HepG2 (cell line): ENCODE data around the gene WDR73. TPM values are rescaled to one million over a fixed set of nuclear protein-coding genes. Genes with fewer than 3 reads are reported as not detected.
A peak's percentile ranks its signal among the peaks of the same experiment; 100 is the strongest.

ENCODE experiments used
- ARID2 ChIP-seq: sonication (generic); formaldehyde crosslinking; IDR thresholded peaks from 2 replicates; pipeline ENCODE4 v1.8.1; 2022; ENCODE audit warnings: mild to moderate bottlenecking, missing genetic modification reagents, borderline replicate concordance
- FOXA3 ChIP-seq: IDR thresholded peaks from 2 replicates; pipeline ENCODE4 v1.6.1; 2016; ENCODE audit warnings: missing genetic modification reagents, missing compliant biosample characterization
- FOXP1 ChIP-seq, 2 experiments: fragments of 450-650 bp in 1 of 2; IDR thresholded peaks; 2 replicates each; pipeline ENCODE4 v1.6.1; 2017 to 2018; ENCODE audit warnings: antibody characterized with exemption in 1 of 2
- GTF2F1 ChIP-seq: fragments of 150-350 bp; IDR thresholded peaks from 2 replicates; pipeline ENCODE4 v1.6.1; 2014; ENCODE audit warnings: low read length
- GTF3A ChIP-seq: sonication (generic); formaldehyde crosslinking; conservative IDR thresholded peaks from 2 replicates; pipeline ENCODE4 v1.4.0; 2020; ENCODE audit warnings: mild to moderate bottlenecking, missing genetic modification reagents
- KDM5B ChIP-seq: sonication (generic); formaldehyde crosslinking; IDR thresholded peaks from 2 replicates; pipeline ENCODE4 v1.4.0; 2020; ENCODE audit warnings: missing genetic modification reagents, mild to moderate bottlenecking, borderline replicate concordance
- MAFF ChIP-seq: IDR thresholded peaks from 2 replicates; pipeline ENCODE4 v1.6.1; 2011; ENCODE audit warnings: low read depth, low read length, improper control_type of control experiment
- MEIS2 ChIP-seq: sonication (generic); formaldehyde crosslinking; IDR thresholded peaks from 2 replicates; pipeline ENCODE4 v1.9.0; 2021; ENCODE audit warnings: mild to moderate bottlenecking, missing genetic modification reagents
- MLLT10 ChIP-seq: sonication (generic); formaldehyde crosslinking; IDR thresholded peaks from 2 replicates; pipeline ENCODE4 v1.4.0; 2020; ENCODE audit warnings: missing genetic modification reagents
- MYNN ChIP-seq: sonication (generic); formaldehyde crosslinking; IDR thresholded peaks from 2 replicates; pipeline ENCODE4 v1.4.0; 2020; ENCODE audit warnings: mild to moderate bottlenecking, low read depth, missing genetic modification reagents
- NFKBIZ ChIP-seq: IDR thresholded peaks from 2 replicates; pipeline ENCODE4 v1.6.1; 2018; ENCODE audit warnings: missing genetic modification reagents, missing compliant biosample characterization
- REPIN1 ChIP-seq: sonication (generic); formaldehyde crosslinking; IDR thresholded peaks from 2 replicates; pipeline ENCODE4 v1.8.0; 2022; ENCODE audit warnings: missing genetic modification reagents, low read depth, mild to moderate bottlenecking, borderline replicate concordance
- RFXANK ChIP-seq: IDR thresholded peaks from 2 replicates; pipeline ENCODE4 v1.6.1; 2016
- SCMH1 ChIP-seq: sonication (generic); formaldehyde crosslinking; IDR thresholded peaks from 2 replicates; pipeline ENCODE4 v1.9.0; 2021; ENCODE audit warnings: missing genetic modification reagents, mild to moderate bottlenecking, borderline replicate concordance
- SNRNP70 ChIP-seq: fragments of 200-400 bp; formaldehyde crosslinking; IDR thresholded peaks from 2 replicates; pipeline ENCODE4 v1.6.1; 2017; ENCODE audit warnings: mild to moderate bottlenecking, low read depth, low read length, moderate library complexity
- SOX5 ChIP-seq: IDR thresholded peaks from 2 replicates; pipeline ENCODE4 v1.6.1; 2016; ENCODE audit warnings: borderline replicate concordance
- SP2 ChIP-seq: sonication (generic); formaldehyde crosslinking; IDR thresholded peaks from 2 replicates; pipeline ENCODE4 v1.5.1; 2020; ENCODE audit warnings: mild to moderate bottlenecking, missing genetic modification reagents
- ZNF274 ChIP-seq: sonication (generic); formaldehyde crosslinking; IDR thresholded peaks from 2 replicates; pipeline ENCODE4 v1.5.1; 2020; ENCODE audit warnings: mild to moderate bottlenecking, missing genetic modification reagents
- ZNF326 ChIP-seq: sonication (generic); formaldehyde crosslinking; IDR thresholded peaks from 2 replicates; pipeline ENCODE4 v1.4.0; 2020; ENCODE audit warnings: missing genetic modification reagents, borderline replicate concordance
- ZNF446 ChIP-seq: sonication (generic); formaldehyde crosslinking; IDR thresholded peaks from 2 replicates; pipeline ENCODE4 v1.5.0; 2020; ENCODE audit warnings: mild to moderate bottlenecking, missing genetic modification reagents
- ZNF558 ChIP-seq: sonication (generic); formaldehyde crosslinking; IDR thresholded peaks from 2 replicates; pipeline ENCODE4 v1.9.0; 2022; ENCODE audit warnings: mild to moderate bottlenecking, missing genetic modification reagents, borderline replicate concordance
- ZNF720 ChIP-seq: sonication (generic); formaldehyde crosslinking; IDR thresholded peaks from 2 replicates; pipeline ENCODE4 v1.4.0; 2020; ENCODE audit warnings: missing genetic modification reagents
- ZNF878 ChIP-seq: sonication (generic); formaldehyde crosslinking; IDR thresholded peaks from 2 replicates; pipeline ENCODE4 v1.8.1; 2023; ENCODE audit warnings: mild to moderate bottlenecking, missing genetic modification reagents, moderate library complexity
- polyA plus RNA-seq, 8 experiments: library from polyadenylated mRNA; depleted of rRNA in 3 of 8; stranded (reverse) in 7 of 8; unstranded in 1 of 8; fragments of >200 nt; fragmentation: Illumina TruSeq in 4 of 8; extraction: Trizol in 4 of 8; gene quantifications; 2 replicates each; pipeline versions ENCODE4 v1.2.1 to v1.2.3, GENCODE V29; 2011 to 2016; ENCODE audit warnings: low read depth in 4 of 8, missing spikeins in 1 of 8, mixed read lengths in 1 of 8; ENCODE audit not compliant: insufficient read depth in 1 of 8
- total RNA-seq, 5 experiments: library from RNA; depleted of rRNA; stranded (reverse); fragments of >200 nt; fragmentation: Illumina TruSeq; extraction: Trizol; gene quantifications; 2 replicates each; pipeline ENCODE4 v1.2.3, GENCODE V29; 2016; ENCODE audit warnings: low read depth in 1 of 5
- TF ChIP-seq, protein P1 (sequence below): sonication (generic); formaldehyde crosslinking; IDR thresholded peaks from 2 replicates; pipeline ENCODE4 v1.8.0; 2022; ENCODE audit warnings: missing genetic modification reagents, low read depth, mild to moderate bottlenecking, borderline replicate concordance
- TF ChIP-seq, protein P2 (sequence below): sonication (generic); formaldehyde crosslinking; IDR thresholded peaks from 2 replicates; pipeline ENCODE4 v1.5.0; 2020; ENCODE audit warnings: mild to moderate bottlenecking, missing genetic modification reagents, moderate library complexity
- TF ChIP-seq, protein P3 (sequence below): sonication (generic); formaldehyde crosslinking; IDR thresholded peaks from 2 replicates; pipeline ENCODE4 v1.4.0; 2020; ENCODE audit warnings: mild to moderate bottlenecking, missing genetic modification reagents
- TF ChIP-seq, protein P4 (sequence below): sonication (generic); formaldehyde crosslinking; IDR thresholded peaks from 2 replicates; pipeline ENCODE4 v1.5.1; 2020; ENCODE audit warnings: missing genetic modification reagents, mild to moderate bottlenecking, borderline replicate concordance

The WDR73 gene
- total and polyA plus RNA-seq, 2 of the 13 experiments (the other 11 are each of a cell fraction or from before 2014, with no cell fraction given), result 20.0 to 35.5 TPM

DNA sequence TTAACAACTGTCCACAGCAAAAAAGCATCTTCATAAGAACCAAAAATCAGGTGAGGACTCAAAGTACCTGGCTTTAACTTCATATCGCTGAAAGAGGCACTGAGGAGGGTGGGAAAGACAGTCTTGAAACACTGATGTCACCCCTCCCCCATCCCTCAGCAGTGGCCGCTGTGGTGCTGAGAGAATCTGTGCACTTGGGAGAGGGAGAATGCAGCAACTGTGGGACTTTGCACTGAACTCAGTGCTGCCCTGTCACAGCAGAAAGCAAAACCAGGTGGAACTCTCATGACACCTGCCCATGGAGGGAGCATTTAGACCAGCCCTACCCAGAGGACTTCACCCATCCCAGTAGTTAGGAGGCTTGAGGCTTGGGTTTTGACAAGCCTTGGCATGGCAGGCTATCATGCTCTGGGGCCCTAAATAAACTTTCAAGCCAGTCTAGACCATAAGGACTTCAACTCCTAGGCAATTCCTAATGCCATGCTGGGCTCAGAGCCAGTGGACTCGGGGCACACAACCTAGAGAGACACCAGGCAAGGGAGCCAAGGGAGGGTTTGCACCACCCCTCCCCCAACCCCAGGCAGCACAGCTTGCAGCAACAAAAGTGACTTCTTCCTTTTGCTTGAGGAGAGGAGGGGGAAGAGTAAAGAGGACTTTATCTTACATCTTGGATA, 59.3 kb downstream of the WDR73 start (continued):
- no peak for TF ChIP-seq REPIN1 (CRISPR knock-in tag)
- TF ChIP-seq, protein P1, sequence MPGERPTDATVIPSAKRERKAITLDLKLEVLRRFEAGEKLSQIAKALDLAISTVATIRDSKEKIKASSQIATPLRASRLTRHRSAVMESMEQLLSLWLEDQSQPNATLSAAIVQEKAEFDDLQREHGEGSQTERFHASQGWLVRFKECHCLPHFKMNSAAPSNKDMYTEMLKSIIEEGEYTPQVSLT (CRISPR knock-in tag), result no peak
- no peak for TF ChIP-seq ZNF878 (CRISPR knock-in tag)
- TF ChIP-seq ARID2 (CRISPR knock-in tag), result no peak
- TF ChIP-seq NFKBIZ (CRISPR knock-in tag), result 0 out of 2 replicates have a peak, but pooled peaks have one; percentile 23
- TF ChIP-seq FOXA3 (CRISPR knock-in tag), result 0 out of 2 replicates have a peak, but pooled peaks have one; percentile 25
- TF ChIP-seq SCMH1, result no peak
- TF ChIP-seq MAFF, result no peak
- no peak for TF ChIP-seq FOXP1 (IDR thresholded peaks at IDR 0.05)
- TF ChIP-seq FOXP1 (CRISPR knock-in tag; IDR thresholded peaks at IDR 0.05), result no peak
- 0 out of 2 replicates have a peak, but pooled peaks have one; percentile 28 for TF ChIP-seq ZNF274 (CRISPR knock-in tag)
- TF ChIP-seq MYNN, result no peak
- no peak for TF ChIP-seq MLLT10
- TF ChIP-seq ZNF446 (CRISPR knock-in tag), result no peak
- no peak for TF ChIP-seq SOX5 (CRISPR knock-in tag)
- TF ChIP-seq, protein P2, sequence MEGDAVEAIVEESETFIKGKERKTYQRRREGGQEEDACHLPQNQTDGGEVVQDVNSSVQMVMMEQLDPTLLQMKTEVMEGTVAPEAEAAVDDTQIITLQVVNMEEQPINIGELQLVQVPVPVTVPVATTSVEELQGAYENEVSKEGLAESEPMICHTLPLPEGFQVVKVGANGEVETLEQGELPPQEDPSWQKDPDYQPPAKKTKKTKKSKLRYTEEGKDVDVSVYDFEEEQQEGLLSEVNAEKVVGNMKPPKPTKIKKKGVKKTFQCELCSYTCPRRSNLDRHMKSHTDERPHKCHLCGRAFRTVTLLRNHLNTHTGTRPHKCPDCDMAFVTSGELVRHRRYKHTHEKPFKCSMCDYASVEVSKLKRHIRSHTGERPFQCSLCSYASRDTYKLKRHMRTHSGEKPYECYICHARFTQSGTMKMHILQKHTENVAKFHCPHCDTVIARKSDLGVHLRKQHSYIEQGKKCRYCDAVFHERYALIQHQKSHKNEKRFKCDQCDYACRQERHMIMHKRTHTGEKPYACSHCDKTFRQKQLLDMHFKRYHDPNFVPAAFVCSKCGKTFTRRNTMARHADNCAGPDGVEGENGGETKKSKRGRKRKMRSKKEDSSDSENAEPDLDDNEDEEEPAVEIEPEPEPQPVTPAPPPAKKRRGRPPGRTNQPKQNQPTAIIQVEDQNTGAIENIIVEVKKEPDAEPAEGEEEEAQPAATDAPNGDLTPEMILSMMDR, result 0 out of 2 replicates have a peak, but pooled peaks have one; percentile 17
- no peak for TF ChIP-seq MEIS2
- no peak for TF ChIP-seq ZNF558 (CRISPR knock-in tag)
- TF ChIP-seq KDM5B (CRISPR knock-in tag), result no peak
- no peak for TF ChIP-seq ZNF720 (CRISPR knock-in tag)
- TF ChIP-seq GTF2F1, result no peak
- no peak for TF ChIP-seq SNRNP70
- no peak for TF ChIP-seq ZNF326 (CRISPR knock-in tag)
- no peak for TF ChIP-seq SP2 (CRISPR knock-in tag)
- no peak for TF ChIP-seq GTF3A (CRISPR knock-in tag)
- TF ChIP-seq, protein P3, sequence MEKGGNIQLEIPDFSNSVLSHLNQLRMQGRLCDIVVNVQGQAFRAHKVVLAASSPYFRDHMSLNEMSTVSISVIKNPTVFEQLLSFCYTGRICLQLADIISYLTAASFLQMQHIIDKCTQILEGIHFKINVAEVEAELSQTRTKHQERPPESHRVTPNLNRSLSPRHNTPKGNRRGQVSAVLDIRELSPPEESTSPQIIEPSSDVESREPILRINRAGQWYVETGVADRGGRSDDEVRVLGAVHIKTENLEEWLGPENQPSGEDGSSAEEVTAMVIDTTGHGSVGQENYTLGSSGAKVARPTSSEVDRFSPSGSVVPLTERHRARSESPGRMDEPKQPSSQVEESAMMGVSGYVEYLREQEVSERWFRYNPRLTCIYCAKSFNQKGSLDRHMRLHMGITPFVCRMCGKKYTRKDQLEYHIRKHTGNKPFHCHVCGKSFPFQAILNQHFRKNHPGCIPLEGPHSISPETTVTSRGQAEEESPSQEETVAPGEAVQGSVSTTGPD (CRISPR knock-in tag), result no peak
- no peak for TF ChIP-seq RFXANK (CRISPR knock-in tag)
- TF ChIP-seq, protein P4, sequence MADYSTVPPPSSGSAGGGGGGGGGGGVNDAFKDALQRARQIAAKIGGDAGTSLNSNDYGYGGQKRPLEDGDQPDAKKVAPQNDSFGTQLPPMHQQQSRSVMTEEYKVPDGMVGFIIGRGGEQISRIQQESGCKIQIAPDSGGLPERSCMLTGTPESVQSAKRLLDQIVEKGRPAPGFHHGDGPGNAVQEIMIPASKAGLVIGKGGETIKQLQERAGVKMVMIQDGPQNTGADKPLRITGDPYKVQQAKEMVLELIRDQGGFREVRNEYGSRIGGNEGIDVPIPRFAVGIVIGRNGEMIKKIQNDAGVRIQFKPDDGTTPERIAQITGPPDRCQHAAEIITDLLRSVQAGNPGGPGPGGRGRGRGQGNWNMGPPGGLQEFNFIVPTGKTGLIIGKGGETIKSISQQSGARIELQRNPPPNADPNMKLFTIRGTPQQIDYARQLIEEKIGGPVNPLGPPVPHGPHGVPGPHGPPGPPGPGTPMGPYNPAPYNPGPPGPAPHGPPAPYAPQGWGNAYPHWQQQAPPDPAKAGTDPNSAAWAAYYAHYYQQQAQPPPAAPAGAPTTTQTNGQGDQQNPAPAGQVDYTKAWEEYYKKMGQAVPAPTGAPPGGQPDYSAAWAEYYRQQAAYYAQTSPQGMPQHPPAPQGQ (CRISPR knock-in tag), result no peak
